Activated CD8-positive, alpha-beta T cell treated with anti-CD3 and anti-CD28 coated beads, Interleukin-2, amount 10 ng/mL, durations not matched to agents 7 days and 5 days (primary cell): Measurements from ENCODE around the gene ZNF497. TPM values are rescaled to one million over a fixed set of nuclear protein-coding genes. Genes with fewer than 3 reads are reported as not detected.

Source experiments
- ATAC-seq: fragments of 150-1000 bp; cut with Tn5 transposase; one replicate; pipeline ENCODE4 v1.10.0; 2021; ENCODE audit warnings: moderate library complexity
- CTCF ChIA-PET: fragments of 350-600 bp; sonication (Branson Sonifier 250); formaldehyde crosslinking; loops from one replicate; lab custom pipeline; 2021; ENCODE audit warnings: antibody characterized with exemption; lab: Charles Lee
- POLR2A ChIA-PET: fragments of 350-600 bp; sonication (Branson Sonifier 250); formaldehyde crosslinking; loops from one replicate; lab custom pipeline; 2021; ENCODE audit warnings: antibody characterized with exemption; lab: Charles Lee
- DNase-seq: peaks from one replicate; pipeline ENCODE4 v3.0.0-alpha.2; 2020
- H3K27ac Mint-ChIP-seq: one replicate; pipeline ENCODE4 v1.8.0; 2021; ENCODE audit warnings: mild to moderate bottlenecking, mixed read lengths
- H3K27me3 Mint-ChIP-seq: one replicate; pipeline ENCODE4 v1.8.0; 2021; ENCODE audit warnings: low read depth, mixed read lengths
- H3K36me3 Mint-ChIP-seq: one replicate; pipeline ENCODE4 v1.8.0; 2021; ENCODE audit warnings: low read depth, mixed read lengths
- H3K4me1 Mint-ChIP-seq: one replicate; pipeline ENCODE4 v1.8.0; 2021; ENCODE audit warnings: low read depth, mixed read lengths
- H3K4me3 Mint-ChIP-seq: one replicate; pipeline ENCODE4 v1.8.0; 2021; ENCODE audit warnings: mild to moderate bottlenecking, mixed read lengths
- H3K9me3 Mint-ChIP-seq: one replicate; pipeline ENCODE4 v1.8.0; 2022; ENCODE audit warnings: mixed read lengths; ENCODE audit not compliant: insufficient read depth
- total RNA-seq, 2 experiments: library from RNA; stranded (reverse); gene quantifications; one replicate each; pipeline ENCODE4 v1.2.3, GENCODE V29; 2021

ZNF497 gene
- total RNA-seq, 2 experiments from 2014 or later: 1.5 to 1.7 TPM

DNA sequence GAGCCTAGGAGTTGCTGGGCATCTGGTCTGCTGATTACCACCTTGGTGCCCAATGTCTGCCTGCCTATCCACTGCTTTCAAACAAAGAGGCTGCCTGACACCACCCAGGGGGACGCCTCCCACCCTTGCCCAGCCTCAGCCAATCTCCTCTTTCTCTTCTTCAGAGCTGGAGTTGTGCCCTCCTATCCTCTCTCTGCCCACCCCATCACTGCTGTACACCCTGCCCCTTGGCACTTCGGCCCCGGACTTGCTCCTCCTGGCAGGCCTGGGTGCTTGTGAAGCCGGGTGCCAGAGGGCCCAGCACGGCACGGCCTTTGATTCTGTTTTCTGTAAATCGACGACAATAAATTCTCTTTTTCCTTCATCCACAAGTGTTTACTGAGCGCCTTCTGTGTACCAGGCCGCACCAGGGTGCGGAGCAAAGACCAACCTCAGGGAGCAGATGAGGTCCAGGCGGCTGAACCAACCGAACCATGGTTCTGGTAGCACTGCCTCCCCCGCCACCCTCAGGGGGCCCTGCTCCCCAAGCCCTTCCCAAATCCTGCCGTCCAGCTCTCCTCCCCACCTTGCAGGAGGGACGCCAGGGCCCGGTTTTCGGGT, 37.9 kb upstream of the ZNF497 start:
- CTCF ChIA-PET: interaction anchor here (0.7 kb wide), 1 partner anchor 52 kb away, joined by 3 read pairs; no protein-coding TSS in a partner anchor
- no peak overlapping the region for H3K27ac Mint-ChIP-seq

DNA sequence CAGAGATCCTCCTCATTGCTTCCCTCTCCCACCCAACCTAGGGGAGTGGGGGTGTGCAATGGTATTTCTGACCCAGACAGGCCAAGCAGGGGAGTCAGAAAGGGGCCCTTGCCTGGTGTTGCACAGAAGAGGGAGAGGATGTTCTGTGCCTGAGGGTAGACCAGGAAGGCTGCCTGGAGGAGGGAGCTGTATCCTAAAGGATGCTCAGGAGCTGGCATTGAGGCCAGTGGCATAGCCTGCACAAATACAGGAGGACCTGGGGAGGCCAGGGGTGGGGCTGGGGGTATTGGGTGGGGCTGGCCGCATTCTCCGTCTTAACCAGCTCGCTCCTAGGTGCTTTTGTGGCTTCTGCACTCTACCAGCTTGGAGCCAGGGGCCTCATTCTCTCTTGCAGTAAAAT, 37.4 kb upstream of the ZNF497 start:
- no peak overlapping the region for H3K4me3 Mint-ChIP-seq
- H3K27me3 Mint-ChIP-seq: no peaks in the 10 kb centered on the region
- no peak overlapping the region for H3K27ac Mint-ChIP-seq
- no peak for ATAC-seq
- peaks cover 32% of the 10 kb centered on the region for H3K4me1 Mint-ChIP-seq
- CTCF ChIA-PET: no interaction called here
- POLR2A ChIA-PET: no interaction called here
- peaks cover 6% of the 10 kb centered on the region for H3K36me3 Mint-ChIP-seq
- no peaks in the 10 kb centered on the region for H3K9me3 Mint-ChIP-seq
- DNase-seq: no peak

More for the DNA sequence above, 37.9 kb upstream of the ZNF497 start:
- POLR2A ChIA-PET: no interaction called here
- peaks cover 5% of the 10 kb centered on the region for H3K36me3 Mint-ChIP-seq
- H3K4me3 Mint-ChIP-seq: peak overlapping the region; percentile 83
- H3K9me3 Mint-ChIP-seq: no peaks in the 10 kb centered on the region
- ATAC-seq (no peak), DNase-seq (no peak)
- H3K4me1 Mint-ChIP-seq: peaks cover 28% of the 10 kb centered on the region
- no peaks in the 10 kb centered on the region for H3K27me3 Mint-ChIP-seq

DNA sequence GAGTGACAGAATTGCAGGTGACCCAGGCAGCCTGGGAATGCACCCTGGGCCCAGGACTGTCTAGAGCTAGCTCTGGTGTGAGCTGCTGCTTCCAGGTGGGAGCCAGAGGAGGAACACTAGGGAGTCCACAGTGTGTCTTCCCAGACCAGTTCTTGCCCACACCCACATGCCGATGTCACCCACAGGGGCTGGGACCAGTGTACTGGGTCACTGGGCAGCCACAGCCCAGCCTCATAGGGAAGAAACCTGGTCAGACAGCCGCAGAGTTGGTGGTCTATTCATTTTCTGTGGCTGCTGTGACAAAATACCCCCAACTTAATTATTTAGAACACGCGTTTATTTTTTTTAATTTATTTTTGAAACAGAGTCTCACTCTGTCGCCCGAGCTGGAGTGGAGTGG, 36.0 kb upstream of the ZNF497 start:
- Mint-ChIP-seq H3K9me3 (no peaks in the 10 kb centered on the region), H3K36me3 (peaks cover 20% of the 10 kb centered on the region), H3K27me3 (no peaks in the 10 kb centered on the region), H3K4me1 (peaks cover 34% of the 10 kb centered on the region), H3K27ac (no peak overlapping the region), H3K4me3 (no peak overlapping the region)
- no peak for ATAC-seq
- no peak for DNase-seq
- POLR2A ChIA-PET: no interaction called here
- CTCF ChIA-PET: no interaction called here

DNA sequence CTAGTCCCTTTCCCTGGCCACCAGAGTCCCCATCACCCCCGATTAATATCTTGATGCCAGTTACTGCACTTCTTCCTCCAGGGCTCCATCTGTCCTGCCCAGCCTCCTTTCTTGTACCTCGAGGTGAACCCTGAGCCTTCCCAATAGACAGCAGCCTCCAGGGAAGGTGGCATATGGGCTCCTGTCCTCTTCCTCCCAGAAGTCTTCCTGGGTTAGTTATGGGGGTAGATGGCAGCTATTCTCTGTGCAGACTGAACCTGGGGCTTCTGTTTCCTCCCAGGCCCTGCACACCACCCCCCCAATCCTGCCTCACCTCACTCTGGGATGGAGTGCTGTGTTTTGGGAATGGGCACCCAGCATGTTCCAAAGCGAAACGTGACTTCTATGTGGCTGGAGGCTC, 35.5 kb upstream of the ZNF497 start:
- POLR2A ChIA-PET: no interaction called here
- no peak for ATAC-seq
- Mint-ChIP-seq H3K36me3 (peaks cover 24% of the 10 kb centered on the region), H3K27ac (no peak overlapping the region), H3K27me3 (no peaks in the 10 kb centered on the region), H3K4me3 (no peak overlapping the region), H3K9me3 (no peaks in the 10 kb centered on the region), H3K4me1 (peaks cover 34% of the 10 kb centered on the region)
- DNase-seq: no peak
- CTCF ChIA-PET: no interaction called here

DNA sequence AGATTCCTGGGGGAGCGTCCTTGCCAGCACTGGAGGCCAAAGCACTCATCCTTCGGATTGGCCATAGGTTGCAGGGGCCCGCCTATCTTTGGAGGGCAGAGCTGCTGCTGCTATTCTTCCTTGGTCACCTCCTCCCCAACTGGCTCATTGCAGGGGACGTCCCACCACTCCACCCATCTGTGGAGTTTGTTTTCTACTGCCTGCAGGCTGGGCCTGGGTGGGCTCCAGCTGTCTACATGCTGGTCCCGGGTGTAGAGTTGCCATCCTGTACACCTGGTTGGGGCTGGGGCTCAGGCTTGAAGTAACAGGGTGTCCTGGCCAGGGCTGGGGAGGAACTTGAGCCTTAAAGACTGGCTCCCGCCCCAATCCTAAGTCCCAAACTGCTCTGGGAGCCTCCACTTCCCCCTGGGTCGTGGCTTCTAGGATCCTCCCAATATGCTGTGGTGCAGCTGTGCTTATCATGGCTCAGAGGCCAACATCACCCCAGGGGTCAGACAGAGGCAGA, 35.0 kb upstream of the ZNF497 start:
- H3K27ac Mint-ChIP-seq: no peak overlapping the region
- no peak for ATAC-seq
- no peak for DNase-seq
- H3K27me3 Mint-ChIP-seq: no peaks in the 10 kb centered on the region
- ChIA-PET CTCF (no interaction called here), POLR2A (no interaction called here)
- H3K4me1 Mint-ChIP-seq: peaks cover 36% of the 10 kb centered on the region
- H3K9me3 Mint-ChIP-seq: no peaks in the 10 kb centered on the region
- H3K36me3 Mint-ChIP-seq: peaks cover 29% of the 10 kb centered on the region
- no peak overlapping the region for H3K4me3 Mint-ChIP-seq

DNA sequence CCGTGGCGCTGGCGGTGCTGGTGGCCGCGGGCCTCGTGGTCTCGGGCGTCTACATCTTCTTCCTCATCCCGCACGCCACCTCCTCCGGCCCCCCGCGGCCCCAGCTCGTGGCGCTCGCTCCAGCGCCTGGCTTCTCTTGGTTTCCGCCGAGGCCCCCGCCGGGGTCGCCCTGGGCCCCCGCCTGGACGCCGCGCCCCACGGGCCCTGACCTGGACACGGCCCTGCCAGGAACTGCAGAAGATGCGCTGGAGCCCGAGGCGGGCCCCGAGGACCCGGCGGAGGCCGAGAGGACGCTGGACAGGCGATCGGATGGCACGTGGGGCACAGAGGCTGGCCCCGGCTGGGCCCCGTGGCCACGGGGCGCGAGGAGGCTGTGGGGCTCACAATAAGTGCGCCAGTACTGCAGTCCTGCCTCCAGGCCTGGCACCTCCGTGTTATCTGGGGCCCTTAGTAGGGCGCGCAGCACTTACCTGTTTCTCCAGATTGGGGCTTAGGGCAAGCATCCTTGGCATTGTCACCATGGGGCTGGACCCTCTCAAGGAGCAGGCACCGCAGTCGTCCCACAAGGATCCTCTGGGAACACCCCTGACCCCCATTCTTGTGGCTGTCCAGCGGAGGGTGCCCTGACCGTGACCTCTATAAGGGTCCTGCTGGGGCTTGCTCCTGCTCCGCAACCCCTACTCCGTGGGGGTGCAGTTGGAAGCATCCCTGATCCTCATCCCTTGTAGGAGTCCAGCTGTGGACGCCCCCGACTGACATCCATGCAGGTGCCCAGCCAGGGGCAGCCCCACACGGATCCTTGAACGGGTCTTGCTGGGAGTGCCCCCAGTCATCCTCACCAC, 34.4 kb upstream of the ZNF497 start:
- Mint-ChIP-seq H3K9me3 (no peaks in the 10 kb centered on the region), H3K4me1 (peaks cover 38% of the 10 kb centered on the region), H3K4me3 (no peak overlapping the region), H3K36me3 (peaks cover 34% of the 10 kb centered on the region), H3K27me3 (no peaks in the 10 kb centered on the region), H3K27ac (no peak overlapping the region)
- DNase-seq (no peak), ATAC-seq (no peak)
- CTCF ChIA-PET: no interaction called here
- POLR2A ChIA-PET: no interaction called here

DNA sequence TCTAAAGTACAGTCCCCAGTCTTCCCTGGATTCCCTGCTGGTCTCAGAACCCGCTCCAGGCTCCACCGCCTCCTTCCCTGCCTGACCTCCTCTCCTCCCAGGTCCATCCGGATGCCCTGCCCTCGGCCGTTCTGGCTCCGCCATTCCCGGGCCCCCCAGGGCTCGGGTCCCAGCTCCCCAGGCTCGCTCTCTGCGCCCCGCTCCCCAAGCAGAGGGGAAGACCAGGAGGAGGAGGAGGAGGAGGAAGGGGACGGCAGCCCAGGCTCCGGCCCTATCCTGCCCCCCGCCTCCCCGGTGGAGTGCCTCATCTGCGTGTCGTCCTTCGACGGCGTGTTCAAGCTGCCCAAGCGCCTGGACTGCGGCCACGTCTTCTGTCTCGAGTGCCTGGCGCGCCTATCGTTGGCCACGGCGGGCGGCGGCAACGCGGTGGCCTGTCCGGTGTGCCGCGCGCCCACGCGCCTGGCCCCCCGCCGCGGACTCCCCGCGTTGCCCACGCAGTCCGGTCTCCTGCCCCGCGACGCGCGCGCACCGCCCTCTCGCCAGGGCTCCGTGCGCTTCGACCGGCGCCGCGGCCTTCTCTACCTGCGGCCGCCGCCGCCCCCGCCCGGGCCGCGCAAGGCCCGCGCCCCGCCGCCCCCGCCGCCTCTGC, 33.6 kb upstream of the ZNF497 start:
- Mint-ChIP-seq H3K27me3 (no peaks in the 10 kb centered on the region), H3K9me3 (no peaks in the 10 kb centered on the region), H3K36me3 (peaks cover 41% of the 10 kb centered on the region), H3K27ac (no peak overlapping the region), H3K4me3 (no peak overlapping the region), H3K4me1 (peaks cover 42% of the 10 kb centered on the region)
- ChIA-PET POLR2A (no interaction called here), CTCF (no interaction called here)
- ATAC-seq: no peak
- no peak for DNase-seq

DNA sequence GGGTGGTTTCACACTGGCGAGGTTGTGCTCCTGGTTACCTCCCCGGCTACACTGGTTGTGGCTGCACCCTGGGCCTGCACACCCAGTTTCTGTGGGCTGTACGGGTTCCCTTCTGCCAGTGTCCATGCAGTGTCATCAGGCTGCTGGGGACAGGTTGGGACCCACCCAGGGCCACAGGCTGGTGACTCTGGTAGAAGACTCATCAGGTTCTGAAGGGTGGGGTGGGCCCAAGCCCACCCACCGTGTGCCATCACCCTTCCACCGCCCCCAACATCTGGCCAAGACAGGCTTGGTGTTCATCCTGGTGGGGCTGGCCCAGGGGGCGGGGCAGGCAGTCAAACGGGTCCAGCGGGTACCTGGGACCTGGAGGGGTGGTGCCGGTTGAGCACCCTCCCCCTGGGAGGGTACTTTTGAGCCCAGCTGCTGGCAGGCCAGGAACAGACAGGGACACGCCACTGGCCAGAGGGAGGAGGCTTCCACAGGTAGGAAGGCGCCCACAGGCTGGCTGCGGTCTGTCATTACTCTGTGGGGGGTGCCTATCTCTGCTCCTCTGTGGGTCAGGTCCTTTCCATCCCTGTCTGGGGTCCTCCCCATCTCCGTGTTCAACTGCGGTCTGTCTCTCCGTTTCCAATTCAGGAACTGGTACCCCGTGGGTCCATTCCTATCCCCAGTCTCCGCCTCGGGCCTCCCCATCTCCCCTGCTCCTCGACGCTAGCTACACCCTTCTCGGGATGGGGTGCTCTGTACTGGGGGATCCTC, 32.8 kb upstream of the ZNF497 start, which contains the start of gene RNF225:
RNF225 (plus strand) TSS at position 437 of the 759 bp plus-strand sequence. CDS start 434 bp downstream, outside the sequence.
- DNase-seq (no peak), ATAC-seq (peak; percentile 12)
- ChIA-PET CTCF (no interaction called here), POLR2A (interaction anchor here (0.8 kb wide), 1 partner anchor 32 kb away, joined by 3 read pairs; no protein-coding TSS in a partner anchor)
- Mint-ChIP-seq H3K9me3 (no peaks in the 10 kb centered on the region), H3K27me3 (no peaks in the 10 kb centered on the region), H3K4me3 (no peak within 1 kb of the TSS), H3K36me3 (peaks cover 48% of the 10 kb centered on the region), H3K27ac (no peak within 1 kb of the TSS), H3K4me1 (peaks cover 42% of the 10 kb centered on the region)

DNA sequence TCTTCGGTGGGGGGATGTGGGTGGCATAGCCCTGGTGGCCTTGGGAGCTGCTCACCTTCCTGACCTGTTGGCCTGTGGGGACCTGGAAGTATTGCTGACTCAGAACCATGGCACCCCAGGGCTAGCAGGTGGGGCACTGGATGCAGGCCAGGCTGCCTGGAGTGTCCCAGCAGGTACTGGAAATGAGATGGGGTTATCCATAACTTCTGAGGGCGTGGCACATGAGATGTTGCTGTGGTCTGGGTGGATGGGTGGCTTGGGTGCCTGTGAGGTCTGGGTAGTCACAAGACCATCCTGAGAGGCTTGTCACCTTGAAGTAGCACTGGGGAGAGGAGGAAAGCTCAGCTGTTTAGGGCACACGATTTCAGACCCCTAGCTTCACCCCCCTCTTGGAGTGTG, 32.3 kb upstream of the ZNF497 start:
- H3K4me1 Mint-ChIP-seq: peaks cover 40% of the 10 kb centered on the region
- ChIA-PET CTCF (no interaction called here), POLR2A (interaction anchor here (0.8 kb wide), 1 partner anchor 32 kb away, joined by 3 read pairs; no protein-coding TSS in a partner anchor)
- no peaks in the 10 kb centered on the region for H3K27me3 Mint-ChIP-seq
- no peaks in the 10 kb centered on the region for H3K9me3 Mint-ChIP-seq
- ATAC-seq: peak; percentile 4
- no peak for DNase-seq
- peaks cover 50% of the 10 kb centered on the region for H3K36me3 Mint-ChIP-seq
- H3K27ac Mint-ChIP-seq: no peak overlapping the region
- no peak overlapping the region for H3K4me3 Mint-ChIP-seq

DNA sequence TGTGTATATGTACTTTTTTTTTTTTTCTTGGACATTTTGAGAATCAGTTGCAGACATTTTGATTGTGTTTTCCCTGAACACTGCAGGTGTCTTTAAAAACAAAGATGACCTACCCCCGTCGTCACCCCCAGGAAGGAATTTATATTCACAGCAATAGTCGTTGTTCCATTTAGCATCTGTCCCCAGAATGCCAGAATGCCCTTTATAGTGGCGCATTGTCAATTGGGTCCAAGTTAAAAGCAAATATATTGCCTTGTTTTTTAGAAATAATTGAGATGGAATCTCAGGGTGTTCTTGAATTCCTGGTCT, 31.1 kb upstream of the ZNF497 start:
- H3K27me3 Mint-ChIP-seq: no peaks in the 10 kb centered on the region
- ATAC-seq: no peak
- ChIA-PET POLR2A (no interaction called here), CTCF (no interaction called here)
- DNase-seq: no peak
- H3K9me3 Mint-ChIP-seq: no peaks in the 10 kb centered on the region
- H3K4me3 Mint-ChIP-seq: no peak overlapping the region
- peaks cover 44% of the 10 kb centered on the region for H3K4me1 Mint-ChIP-seq
- peaks cover 57% of the 10 kb centered on the region for H3K36me3 Mint-ChIP-seq
- H3K27ac Mint-ChIP-seq: no peak overlapping the region

DNA sequence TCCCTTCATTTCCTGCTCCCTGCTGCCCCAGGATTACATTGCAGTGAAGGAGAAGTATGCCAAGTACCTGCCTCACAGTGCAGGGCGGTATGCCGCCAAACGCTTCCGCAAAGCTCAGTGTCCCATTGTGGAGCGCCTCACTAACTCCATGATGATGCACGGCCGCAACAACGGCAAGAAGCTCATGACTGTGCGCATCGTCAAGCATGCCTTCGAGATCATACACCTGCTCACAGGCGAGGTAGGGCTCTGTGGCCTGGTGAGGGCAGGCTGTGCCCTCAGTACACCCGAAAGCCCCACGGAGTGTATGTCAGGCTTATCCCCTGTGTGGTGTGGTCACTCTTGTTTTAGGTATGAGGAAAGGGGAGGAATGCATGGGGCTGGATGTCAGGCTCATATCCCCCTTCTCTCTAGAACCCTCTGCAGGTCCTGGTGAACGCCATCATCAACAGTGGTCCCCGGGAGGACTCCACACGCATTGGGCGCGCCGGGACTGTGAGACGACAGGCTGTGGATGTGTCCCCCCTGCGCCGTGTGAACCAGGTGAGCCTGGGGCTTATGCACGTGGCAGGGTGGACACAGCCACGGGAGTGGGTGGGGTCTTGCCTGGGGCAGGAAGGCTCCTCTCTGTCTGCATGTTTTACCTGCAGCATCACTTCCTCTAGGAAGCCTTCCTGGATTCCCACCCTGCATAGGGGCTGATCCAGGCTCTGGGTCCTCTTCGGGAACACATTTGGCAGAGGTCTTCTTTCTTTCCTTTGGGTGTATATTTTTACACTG, 30.6 kb upstream of the ZNF497 start:
- H3K36me3 Mint-ChIP-seq: peaks cover 61% of the 10 kb centered on the region
- ATAC-seq (no peak), DNase-seq (no peak)
- H3K4me1 Mint-ChIP-seq: peaks cover 47% of the 10 kb centered on the region
- no peaks in the 10 kb centered on the region for H3K27me3 Mint-ChIP-seq
- no peaks in the 10 kb centered on the region for H3K9me3 Mint-ChIP-seq
- H3K4me3 Mint-ChIP-seq: no peak overlapping the region
- ChIA-PET POLR2A (no interaction called here), CTCF (no interaction called here)
- no peak overlapping the region for H3K27ac Mint-ChIP-seq
